ENCODE data around the gene CD46.

The CD46 gene

DNA sequence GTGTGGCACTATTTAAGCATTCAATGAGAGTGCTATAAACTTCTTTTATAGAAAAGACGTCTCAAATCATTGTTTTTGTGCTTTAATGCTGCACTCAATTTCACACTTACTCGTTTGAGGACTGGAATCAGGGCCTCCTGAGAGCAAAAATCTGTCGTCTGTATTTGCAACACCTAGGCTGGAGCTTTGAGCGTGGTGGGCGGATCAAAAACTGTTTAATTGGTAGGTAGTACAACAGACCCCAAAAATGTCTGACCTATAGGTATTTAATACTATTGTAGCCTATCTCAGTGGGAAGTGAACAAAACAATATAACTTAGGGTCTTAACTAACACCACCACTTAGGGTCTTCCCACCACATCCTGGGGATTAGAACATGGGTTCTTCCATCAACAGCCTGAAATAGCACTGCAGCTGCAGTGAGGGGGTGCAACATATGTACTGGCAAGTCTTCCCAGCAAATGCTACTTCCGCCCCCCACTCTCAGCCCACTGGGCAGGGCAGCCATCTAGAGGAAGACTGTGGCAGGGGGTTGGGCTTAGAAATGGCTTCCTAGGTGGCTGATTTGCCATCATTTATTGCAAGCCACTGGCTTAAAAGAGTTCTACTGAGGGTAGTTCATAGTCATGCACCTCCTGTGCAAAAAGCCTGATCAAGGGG is 48.3 kb downstream of the CD46 start:
- DNase-seq, result no peak

DNA sequence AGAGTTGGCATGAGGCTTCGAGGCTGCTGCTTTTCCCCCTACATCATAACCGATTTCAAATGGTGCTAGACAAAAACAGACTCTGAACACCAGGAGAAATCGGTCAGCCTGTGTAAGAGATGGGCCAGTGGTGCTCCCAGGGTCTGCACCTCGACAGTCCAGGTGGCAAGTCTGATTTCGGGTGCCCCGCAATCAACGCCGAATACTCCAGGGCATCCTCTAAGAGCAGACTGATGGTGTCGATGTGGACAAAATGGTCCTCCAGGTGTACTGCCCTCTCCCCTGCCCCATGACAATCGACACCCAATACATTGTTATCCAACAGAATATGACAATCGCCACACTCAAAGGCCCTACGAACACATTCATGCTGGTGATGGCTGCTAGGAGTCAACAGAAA is 50.0 kb downstream of the CD46 start:
- DNase-seq, result no peak

DNA sequence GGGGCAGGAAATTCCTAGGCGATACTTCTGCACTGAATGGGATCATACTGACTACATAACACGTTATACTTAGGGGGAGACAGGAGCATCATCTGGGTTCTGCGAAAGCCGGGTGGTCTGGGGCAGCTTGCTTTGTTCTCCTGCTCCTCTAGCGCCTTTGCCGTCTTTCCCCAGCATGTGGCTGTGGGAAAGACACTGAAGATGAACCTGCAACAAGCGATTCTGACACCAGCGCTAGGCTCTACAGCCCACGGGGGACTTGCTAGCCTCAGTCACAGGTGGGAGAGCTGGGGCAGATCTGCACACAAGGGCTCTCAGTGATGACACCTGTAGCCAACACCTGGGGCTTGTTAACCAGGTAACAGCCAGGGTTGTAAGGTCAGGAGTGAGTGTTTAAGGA is 51.8 kb downstream of the CD46 start:
- no peak for DNase-seq

DNA sequence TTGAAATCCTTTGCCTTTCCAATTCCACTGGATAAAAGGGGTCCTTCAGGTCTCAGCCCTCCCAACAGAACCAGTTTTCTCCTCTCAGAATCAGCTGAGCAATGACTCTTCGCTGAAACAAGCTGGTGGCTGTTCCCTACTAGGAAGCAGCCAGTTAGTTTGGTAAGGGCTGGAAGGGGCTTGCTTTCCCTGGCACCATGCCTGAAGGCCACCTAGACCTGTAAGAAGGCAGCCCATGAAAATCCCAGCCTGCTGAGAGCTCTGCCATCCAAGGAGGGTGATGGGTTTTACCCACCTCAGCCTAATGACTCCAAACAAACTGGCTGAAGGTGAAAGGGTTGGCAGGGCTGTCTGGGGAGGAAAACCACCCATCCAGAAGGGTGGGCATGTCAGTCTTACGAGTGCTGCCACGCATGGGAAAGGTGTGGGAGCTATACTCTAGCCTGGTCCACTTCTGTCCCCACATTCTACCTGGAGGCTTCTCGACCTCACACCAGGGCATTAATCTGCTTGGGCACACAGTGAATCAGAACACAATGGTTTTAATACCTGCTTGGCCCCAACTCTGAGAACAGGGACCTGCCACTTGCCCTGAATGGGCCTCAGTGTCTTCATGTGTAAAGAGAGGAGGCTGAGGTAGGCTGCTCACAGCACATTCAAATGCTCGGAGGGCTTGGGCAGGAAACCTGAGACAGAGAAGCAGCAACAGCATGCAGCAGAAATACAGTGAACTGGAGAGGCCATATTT is 53.0 kb downstream of the CD46 start:
- no peak for DNase-seq

DNA sequence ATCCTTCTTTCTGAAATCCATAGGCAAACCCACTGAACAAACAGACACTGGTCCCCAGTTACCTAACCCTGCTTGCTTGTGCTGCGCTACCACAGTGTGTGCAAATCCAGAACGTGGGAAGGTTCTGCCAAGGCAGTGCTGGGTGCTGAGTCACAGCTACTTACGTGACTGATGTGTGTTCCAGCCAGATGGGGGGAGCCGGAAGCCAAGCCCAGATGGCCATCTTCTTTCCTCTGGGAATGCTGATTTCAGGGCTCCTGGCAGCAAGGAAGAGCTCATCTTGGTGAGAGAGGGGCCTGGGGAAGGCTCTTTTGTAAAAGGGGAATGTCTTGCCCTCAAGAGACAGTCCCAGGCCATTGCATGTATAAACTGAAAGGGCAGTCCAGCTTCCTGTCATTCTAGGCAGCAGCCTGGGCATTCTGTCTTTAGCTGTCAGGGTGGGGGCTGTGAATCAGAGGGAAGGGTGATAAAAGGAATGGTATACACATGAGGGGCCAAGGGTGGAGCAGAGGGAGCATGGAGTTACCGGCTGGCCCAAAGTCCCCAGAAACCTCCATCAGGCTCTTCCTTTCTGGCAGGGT is 54.1 kb downstream of the CD46 start:
- no peak for DNase-seq

DNA sequence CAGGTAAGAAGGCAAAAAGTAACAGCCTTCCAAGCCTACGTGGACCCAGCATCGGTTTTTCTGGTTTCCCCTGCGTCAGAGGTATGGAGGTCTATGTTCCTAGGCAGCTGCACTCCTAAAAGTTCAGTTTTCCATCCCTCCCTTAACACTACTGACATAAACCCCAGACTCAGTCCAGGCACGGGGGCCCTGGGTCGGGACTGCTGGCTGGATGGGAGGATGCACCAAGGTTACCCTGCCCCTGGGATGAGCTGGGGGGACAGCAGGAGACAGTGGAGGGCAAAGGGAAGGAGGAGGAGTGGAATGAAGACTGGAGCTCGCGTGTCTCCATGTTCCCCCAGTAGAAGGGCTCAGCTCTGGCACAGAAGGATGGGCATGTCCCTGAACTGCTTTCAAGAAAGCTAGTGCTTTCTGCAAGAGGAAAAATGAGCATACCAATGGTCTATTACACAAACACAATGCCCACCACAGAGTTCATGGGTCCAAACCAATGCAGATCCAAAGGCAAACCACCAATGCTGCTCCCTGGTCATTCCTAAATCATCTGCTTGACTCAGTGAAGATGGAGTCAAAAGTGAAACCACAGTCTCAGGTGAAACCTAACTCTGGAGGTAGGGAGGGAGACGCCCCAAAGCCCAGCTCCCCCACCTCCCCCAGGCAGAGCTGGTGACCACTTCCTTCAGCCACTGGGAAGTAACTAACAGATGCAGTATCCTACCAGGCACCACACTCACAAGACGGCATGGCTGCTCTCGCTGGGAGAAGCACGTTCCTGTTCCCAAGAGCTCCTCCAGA is 54.9 kb downstream of the CD46 start:
- peak; percentile 10 for DNase-seq

DNA sequence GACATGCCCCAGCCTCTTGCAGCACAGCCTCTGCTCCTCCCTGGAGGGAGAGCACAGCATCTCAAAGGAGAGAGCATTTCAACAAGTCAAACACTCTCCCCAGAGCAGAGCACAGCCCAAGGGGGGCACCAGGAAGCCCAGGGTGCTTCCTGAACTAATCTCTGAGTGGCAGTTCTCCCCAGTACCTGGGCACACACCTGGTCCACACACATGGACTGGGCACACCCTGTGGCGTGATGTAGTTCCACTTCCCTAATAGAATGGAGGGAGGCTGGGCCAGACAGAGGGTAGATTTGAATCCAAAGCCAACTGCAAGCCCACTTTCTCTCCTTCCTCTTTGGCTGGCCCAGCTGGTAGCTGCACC is 55.5 kb downstream of the CD46 start:
- no peak for DNase-seq

DNA sequence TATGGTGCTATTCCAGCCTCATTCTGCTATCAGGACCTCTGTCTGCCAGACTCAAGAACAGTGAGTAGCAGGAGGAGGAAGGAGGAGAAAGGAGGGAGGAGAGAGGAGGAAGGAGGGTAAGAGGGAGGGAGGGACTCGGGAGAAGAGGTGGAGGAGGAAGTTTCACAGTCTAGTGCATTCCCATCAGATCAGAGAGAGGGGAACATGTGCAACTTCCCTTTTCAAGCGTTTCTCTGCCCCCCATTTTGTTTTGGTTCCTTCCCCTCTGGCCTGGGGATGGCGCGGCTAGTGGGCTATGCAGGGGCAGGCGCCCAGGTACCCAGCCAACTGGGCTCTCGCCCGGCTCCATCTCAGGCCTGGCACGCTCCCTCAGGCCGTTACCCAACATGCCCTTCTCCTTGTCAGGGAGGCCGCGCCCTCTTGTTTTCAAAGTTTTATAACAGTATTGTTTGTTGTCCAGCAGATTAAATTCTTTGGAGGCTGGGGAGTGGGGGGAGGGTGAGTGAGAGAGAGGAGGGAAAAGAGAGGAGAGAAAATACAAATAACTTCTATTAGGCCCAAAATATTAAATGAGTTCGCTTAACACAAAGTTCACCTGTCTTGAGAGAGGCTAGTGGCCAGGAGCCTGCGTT is 56.0 kb downstream of the CD46 start:
- no peak for DNase-seq

DNA sequence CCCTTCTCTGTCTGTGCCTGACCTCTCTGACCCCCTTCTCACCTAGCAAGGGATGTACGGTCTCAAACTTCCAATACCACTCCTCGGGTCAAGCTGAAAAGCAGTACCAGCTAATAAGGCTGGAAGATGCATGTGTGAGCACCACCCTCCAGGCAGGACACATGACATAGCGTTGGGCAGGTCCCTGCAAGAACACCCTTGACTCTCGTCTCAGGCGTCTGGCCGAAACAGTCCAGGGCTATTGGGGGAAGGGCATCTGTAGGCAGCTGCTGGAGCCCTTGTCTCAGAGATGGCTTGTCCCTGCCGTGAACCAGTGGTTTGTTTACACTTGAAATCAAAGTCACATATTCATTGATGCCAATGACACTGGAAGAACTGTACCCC is 56.5 kb downstream of the CD46 start:
- DNase-seq, result no peak

DNA sequence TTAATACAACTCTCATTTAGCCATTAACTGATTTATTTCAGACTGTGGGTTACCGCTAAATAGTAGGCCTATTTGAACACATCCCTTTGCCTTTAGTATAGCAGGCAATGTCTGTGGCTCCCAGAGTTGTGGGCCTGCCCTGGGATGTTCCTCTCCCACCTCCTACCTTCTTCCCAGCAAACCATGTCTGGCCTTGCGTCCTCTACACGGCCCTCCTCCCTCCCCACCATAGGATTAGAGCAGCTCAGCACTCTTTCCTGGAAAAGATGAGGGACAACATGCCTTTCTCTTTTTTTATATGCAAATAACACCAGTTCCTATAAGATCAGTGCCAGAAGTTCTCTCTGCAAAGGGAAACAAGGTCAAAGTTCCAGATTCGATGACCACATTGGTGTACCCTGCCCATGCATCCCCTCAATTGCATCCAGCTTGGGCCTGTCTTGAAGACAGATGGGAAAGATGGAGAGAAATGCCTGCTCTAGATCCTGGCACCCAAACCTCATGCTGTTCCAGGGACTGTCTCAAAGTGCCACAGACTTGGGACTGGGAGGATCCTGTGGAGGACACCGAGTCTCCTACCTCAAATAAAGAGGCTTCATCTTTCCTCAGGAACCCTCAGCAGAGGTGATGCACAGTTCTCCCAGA is 57.2 kb downstream of the CD46 start:
- DNase-seq, result no peak

DNA sequence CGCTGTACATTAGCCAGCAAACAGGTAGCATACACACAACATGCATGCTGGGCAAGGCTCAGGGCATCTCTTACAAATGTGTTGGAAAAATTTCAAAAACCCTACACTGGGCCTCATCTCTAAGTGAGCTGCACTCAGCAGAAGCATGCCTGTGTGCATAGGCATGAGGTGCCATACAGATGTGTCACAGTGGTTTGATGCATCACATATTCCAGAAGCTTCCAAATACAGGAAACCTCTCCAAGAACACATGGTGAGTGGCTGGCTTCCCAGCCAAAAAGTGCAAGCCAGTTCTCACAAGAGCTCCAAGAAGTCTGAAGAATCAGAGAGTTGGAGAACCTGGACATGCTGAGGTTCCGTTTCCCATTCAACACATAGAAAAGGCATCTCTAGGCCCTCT is 58.3 kb downstream of the CD46 start:
- DNase-seq, result no peak

DNA sequence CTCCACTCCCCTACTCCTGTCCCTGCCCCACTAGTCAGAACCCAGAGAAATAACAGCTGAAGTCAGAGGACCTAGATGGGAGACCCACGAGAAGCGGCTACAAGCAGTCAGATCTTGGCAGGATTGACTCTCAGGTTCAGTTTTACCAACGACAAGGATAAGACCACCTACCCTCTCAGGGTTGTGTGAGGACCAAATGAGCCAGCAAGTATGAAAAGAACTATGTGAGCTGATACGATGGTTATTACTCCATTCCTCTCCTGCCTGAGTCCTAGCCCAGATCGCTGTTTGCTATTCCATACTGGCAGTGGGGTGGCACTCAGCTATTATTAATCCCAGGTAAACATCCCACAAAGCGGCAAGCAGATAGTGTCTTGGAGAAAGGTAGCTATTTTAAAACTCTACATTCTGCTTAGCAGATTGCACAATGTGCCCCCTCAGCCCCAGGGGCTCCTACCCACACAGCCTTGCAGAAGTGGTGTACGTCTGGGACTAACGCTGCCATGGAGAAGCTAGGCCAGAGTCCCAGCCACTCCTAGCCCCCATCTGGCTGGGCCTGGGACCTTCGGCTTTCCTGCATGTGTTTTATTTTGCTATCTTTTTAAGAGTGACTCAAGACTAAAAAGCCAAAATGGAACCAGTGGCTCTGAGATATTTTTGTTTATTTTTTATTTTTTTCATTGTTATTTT is 58.9 kb downstream of the CD46 start:
- no peak for DNase-seq

DNA sequence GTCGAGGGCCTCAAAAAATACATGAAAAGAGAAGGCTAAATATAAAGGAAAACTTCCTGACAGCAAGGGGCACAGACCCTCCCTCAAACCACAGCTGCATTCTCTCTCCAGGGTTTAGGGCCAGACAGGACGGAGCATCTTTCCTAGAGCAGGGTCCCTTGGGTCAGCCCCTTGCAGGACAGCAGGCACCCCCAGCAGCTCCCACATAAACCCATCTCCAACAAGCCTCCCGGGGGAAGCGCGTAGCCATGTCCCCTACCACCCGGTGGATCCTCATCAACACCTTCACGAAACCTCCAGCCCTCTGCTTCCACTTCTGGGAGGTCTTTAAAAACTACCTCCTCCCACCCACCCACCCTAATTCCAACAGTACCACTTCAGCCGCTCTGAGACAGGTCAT is 59.5 kb downstream of the CD46 start:
- no peak for DNase-seq

DNA sequence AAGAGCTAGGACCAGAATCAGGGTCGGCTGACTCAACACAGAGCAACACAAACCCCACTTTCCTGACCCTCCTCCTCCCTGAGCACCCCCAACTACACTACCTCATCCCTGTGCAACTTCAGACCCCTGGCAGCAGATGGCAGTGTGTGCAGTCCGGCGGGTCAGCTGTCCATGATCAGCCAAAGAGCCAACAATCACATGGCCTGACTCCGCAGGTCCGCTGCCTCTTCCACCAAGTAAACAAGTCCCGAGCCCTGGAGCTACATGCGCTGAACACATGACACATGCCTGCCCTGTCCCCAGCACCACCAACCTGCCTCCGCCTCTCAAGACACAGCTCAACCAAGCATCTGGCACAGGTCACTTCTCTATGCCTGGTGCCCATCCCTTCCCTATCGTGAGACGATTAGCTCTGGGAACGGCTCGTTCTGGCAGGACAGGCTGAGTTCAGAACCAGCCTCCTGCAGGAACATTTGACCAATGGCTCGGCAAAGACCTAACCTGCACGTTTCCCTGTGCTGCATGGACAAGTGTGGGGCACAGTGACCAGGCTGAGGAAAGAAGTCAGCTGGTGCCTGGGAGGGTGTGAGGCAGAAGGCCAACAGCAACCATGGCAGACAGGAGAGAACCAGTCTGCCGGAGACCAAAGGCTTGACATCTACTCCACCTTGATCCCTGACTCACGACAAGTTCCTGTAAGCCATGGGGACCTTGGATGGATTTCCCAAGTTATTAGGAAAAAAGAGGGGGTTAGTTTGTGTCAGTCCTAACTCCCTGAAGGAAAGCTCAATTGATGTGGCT is 60.3 kb downstream of the CD46 start:
- DNase-seq, result no peak

DNA sequence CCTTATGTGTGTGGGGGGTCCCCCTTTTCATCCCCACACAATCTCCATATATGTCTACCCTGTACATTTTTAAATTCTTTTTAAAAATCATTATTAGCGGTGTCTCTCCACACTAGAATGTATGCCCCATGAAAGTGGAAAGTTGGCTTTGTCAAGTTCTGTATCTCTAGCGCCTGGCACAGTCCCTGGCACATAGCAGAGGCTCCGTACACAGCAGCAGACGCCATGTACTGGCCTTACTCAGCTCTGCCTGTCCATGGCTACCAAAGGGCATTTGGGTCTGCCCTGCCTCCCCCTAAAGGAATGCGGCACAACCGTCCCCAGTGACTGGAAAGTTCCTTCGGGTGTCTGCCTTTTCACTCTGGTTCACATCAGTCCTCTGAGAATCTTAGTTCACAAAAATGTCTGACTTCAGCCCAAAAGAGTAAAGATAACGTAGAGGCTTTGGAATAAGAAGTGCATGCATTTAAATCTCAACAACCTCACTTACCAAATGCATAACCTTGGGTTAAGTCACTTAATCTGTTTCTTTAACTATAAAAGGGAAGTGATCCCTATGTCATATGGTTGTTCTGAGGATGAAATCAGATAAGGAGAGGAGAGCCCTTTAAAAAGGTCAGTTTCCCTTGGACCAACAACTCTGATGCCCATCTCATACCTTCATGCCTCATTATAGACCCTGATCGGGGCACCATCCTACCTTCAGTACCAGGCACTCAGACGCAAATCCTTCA is 61.1 kb downstream of the CD46 start:
- no peak for DNase-seq

DNA sequence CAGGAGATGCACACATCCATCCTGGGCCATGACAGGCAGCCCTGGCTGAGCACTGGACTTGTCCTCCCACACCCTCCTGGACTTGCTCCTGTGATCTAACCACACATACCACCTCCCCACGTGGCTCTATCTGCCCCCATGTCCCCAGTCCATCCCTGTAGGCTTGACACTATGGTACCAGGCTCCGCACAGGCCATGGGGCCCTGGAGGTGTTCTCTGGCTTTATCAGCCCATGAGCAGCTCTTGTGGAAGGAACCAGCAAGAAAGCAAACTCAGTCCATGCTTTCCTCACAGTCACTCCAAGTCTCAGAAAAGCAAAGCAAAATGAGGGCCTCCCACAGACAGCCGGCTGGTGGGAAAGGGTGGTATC is 61.6 kb downstream of the CD46 start:
- no peak for DNase-seq

DNA sequence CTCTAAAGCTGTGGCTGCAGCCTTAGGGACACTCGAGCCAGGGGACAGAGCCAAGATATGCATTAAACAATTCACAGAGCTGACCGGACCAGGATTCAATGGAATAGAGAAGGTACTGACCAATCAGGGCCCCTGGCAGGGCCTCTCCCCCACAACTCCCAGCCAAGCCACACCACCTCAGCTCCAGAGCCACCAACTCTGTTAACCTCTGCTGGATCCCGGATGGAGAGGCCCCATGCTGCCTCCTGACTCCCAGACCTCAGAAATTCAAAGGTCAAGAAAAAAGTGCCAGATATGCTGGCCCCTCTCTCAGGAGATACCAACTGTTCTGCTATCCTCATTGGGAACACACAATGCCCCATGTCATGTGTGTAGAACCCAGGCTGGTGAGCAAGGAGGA is 62.1 kb downstream of the CD46 start:
- no peak for DNase-seq

DNA sequence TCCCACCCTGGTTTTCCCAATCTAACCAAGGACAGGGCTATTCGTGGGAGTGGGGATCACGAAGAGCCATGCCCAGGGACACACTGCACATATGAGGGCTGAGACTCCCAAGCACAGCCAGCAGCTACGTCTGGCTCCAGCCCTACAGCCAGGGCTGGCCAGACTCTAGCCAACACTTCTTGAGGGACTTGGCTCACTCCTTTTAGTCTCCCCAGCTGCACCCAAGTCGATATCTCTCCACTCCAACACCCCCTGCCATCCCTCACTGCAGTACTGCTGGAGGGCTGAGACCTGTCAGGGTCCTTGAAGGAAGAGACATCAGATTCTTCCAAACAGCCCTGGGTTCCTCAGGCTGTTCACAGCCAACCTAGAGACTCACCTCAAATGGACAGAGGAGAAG is 62.6 kb downstream of the CD46 start:
- DNase-seq, result no peak

DNA sequence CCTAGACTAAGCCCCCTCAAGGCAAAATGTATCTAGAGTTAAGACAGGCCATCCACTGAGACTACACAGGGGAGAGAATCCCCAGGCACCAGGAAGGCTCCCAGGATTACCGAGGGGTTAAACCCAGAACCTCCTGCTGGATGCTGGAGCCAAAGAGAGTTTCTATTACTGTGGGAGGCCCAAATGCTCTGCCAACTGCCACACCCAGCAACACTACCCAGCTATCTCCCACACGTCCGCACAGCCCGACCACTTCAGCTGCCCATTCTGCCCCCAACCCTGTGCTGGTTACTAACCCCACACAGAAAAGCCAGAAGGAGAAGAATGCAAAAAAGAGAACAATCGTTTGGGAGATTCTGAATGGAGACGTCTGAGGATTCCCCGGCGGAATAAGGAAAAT is 63.6 kb downstream of the CD46 start:
- DNase-seq, result no peak

DNA sequence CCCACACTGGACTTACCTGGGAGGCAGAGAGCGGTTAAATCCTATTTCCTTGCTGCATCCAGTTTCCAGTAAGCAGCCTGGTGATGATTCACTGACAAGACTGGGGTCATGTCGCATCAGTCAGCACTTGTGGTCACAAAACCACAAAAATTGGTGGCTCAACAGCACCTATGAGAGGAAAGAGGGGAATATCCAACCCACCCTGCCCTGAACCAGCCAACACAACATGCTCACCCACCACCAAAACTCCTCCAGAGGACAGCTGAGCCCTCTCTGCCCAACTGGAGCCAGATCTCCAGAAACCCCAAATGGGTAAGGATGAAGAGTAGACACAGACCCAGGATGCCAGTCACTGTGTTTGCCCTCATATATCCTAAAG is 64.0 kb downstream of the CD46 start:
- DNase-seq, result peak; percentile 42

DNA sequence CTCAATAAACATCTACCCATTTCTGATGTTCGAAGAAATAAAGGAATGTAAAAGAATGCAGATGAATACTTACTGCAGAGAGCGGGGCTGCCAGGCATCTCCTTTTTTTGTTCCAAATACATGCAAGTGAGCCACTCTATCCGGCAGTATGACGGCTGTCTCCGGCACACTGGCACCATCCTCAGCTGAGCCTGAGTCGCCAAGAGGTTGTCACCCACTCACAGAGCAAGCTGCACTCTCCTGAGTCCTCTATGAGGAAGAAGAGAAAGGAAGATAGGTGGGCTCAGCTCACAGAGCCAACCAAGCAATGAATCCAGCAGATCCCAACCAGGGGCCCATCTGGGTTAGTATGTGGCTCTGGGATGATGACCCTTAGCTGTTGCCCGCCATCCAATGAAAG is 65.3 kb downstream of the CD46 start:
- no peak for DNase-seq

Data from CD4-positive, alpha-beta T cell treated with Interleukin-4 for 4 hours (primary cell).